ENCODE data around the gene ALX4. TPM values are rescaled to one million over a fixed set of nuclear protein-coding genes. Genes with fewer than 3 reads are reported as not detected.

The ALX4 gene
- total and polyA plus RNA-seq, 2 donors, result 0.05 to 0.14 TPM

DNA sequence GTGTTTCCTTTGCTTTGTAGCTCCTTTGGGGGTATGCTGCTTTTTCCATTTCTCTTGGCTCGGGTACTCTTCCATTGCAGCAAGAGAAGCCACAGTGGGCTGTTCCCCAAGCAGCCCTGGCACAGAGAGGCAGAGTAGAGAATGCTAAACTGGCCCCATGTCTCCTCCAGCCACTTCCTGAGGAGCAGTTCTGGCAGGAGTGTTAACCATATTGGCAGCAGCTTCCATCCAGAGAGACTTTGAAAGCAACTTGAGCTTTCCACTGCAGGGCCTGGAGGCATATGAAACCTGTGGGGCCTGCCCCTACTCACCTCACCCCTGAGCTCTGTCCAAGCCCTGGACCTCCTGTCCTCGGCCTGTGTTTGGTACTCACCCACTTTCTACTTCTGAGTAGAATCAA, 61.8 kb downstream of the ALX4 start:
- Histone ChIP-seq H3K36me3 (ENCODE audit: control insufficient read depth in 2 of 2, insufficient read depth in 2 of 2, low read length in 1 of 2) (peaks cover 0 to 4% of the 10 kb centered on the region in 2 donors), H3K9me3 (ENCODE audit: control insufficient read depth in 2 of 2, insufficient read depth in 1 of 2, low read length in 1 of 2) (no peaks in the 10 kb centered on the region), H3K27me3 (ENCODE audit: control insufficient read depth in 2 of 2, insufficient read depth in 1 of 2, low read length in 1 of 2) (no peaks in the 10 kb centered on the region), H3K4me1 (ENCODE audit: control insufficient read depth in 2 of 2, insufficient read depth in 2 of 2, low read length in 2 of 2) (no peaks in the 10 kb centered on the region), H3K27ac (ENCODE audit: low read depth in 1 of 2, low read length in 1 of 2) (no peak overlapping the region), H3K4me3 (ENCODE audit: low read length in 2 of 2) (no peak overlapping the region)
- no peak for DNase-seq (ENCODE audit: low read depth in 6 of 9, low spot score in 9 of 9)
- 97% methylated on average over 2 of the region's 2 CpGs for WGBS

DNA sequence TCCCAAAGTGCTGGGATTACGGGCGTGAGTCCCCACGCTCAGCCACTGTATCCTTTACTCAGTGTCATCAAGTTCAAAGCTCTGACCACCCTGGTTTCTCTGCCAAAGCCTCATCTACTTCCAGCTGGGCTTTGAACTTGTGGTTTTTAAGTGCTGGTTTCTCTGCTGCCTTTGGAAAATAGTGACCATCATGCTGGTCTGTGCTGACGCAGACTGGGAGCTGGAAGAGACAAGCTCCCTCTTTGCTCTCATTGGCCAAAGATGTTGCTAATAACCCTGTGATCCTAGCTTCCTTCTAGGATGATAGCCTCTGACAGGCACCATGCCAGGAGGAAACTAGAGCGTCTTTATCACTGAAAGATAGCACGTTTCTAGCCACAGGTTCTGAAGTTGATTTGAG, 62.4 kb downstream of the ALX4 start:
- Histone ChIP-seq H3K27ac (ENCODE audit: low read depth in 1 of 2, low read length in 1 of 2) (no peak overlapping the region), H3K36me3 (ENCODE audit: control insufficient read depth in 2 of 2, insufficient read depth in 2 of 2, low read length in 1 of 2) (peaks cover 0 to 4% of the 10 kb centered on the region in 2 donors), H3K4me3 (ENCODE audit: low read length in 2 of 2) (no peak overlapping the region), H3K9me3 (ENCODE audit: control insufficient read depth in 2 of 2, insufficient read depth in 1 of 2, low read length in 1 of 2) (no peaks in the 10 kb centered on the region), H3K4me1 (ENCODE audit: control insufficient read depth in 2 of 2, insufficient read depth in 2 of 2, low read length in 2 of 2) (no peaks in the 10 kb centered on the region), H3K27me3 (ENCODE audit: control insufficient read depth in 2 of 2, insufficient read depth in 1 of 2, low read length in 1 of 2) (no peaks in the 10 kb centered on the region)
- 81% methylated on average over 6 of the region's 6 CpGs for WGBS
- no peak for DNase-seq (ENCODE audit: low read depth in 6 of 9, low spot score in 9 of 9)

DNA sequence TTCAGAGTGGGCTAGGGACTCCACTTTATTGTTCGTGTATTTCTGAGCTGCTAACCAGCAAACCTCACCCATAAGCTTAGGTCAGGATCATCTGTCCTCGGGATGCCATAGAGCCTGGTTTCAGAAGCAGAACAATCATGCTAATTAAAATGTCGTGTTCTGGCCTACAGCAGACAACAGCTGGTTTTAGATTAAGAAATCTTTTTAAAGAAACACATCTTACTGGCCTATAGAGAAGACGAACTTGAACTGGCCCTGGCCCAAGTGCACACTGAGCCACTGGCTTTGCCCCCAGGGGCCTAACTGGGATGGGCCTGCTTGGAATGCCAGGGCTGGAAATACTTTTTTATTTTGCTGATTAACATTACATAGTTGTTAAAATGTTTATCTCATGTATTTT, 63.2 kb downstream of the ALX4 start:
- H3K27ac ChIP-seq (ENCODE audit: low read depth in 1 of 2, low read length in 1 of 2), result no peak overlapping the region
- no peak for DNase-seq (ENCODE audit: low read depth in 6 of 9, low spot score in 9 of 9)

DNA sequence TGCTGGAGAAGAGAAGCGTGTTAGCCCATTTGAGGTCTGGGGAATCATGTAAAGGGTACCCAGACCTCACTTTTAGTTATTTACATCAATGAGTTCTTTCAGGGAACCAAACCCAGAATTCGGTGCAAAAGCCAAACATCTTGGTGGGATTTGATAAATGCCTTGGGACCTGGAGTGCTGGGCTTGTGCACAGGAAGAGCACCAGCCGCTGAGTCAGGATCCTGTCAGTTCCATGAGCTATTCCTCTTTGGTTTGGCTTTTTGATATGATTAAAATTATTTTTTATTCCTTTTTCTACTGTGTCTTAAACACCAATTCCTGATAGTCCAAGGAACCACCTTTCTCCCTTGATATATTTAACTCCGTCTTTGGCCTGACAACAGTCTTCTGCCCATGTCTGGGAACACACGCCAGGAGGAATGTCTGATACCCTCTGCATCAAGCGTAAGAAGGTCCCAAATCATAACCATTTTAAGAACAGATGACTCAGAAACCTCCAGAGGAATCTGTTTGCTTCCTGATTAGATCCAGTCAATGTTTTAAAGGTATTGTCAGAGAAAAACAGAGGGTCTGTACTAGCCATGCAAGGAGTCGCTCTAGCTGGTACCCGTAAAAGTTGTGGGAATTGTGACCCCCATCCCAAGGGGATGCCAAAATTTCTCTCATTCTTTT, 65.2 kb downstream of the ALX4 start:
- no peak overlapping the region for H3K4me3 ChIP-seq (ENCODE audit: low read length in 2 of 2)
- no peaks in the 10 kb centered on the region for H3K27me3 ChIP-seq (ENCODE audit: control insufficient read depth in 2 of 2, insufficient read depth in 1 of 2, low read length in 1 of 2)
- no peak overlapping the region for H3K27ac ChIP-seq (ENCODE audit: low read depth in 1 of 2, low read length in 1 of 2)
- DNase-seq (ENCODE audit: low read depth in 6 of 9, low spot score in 9 of 9), result no peak
- no peaks in the 10 kb centered on the region for H3K9me3 ChIP-seq (ENCODE audit: control insufficient read depth in 2 of 2, insufficient read depth in 1 of 2, low read length in 1 of 2)
- no peaks in the 10 kb centered on the region for H3K4me1 ChIP-seq (ENCODE audit: control insufficient read depth in 2 of 2, insufficient read depth in 2 of 2, low read length in 2 of 2)
- WGBS, result 97% methylated on average over 8 of the region's 8 CpGs
- peaks cover 0 to 4% of the 10 kb centered on the region in 2 donors for H3K36me3 ChIP-seq (ENCODE audit: control insufficient read depth in 2 of 2, insufficient read depth in 2 of 2, low read length in 1 of 2)

More for the DNA sequence above, 63.2 kb downstream of the ALX4 start:
- Histone ChIP-seq H3K36me3 (ENCODE audit: control insufficient read depth in 2 of 2, insufficient read depth in 2 of 2, low read length in 1 of 2) (peaks cover 0 to 4% of the 10 kb centered on the region in 2 donors), H3K9me3 (ENCODE audit: control insufficient read depth in 2 of 2, insufficient read depth in 1 of 2, low read length in 1 of 2) (no peaks in the 10 kb centered on the region), H3K4me3 (ENCODE audit: low read length in 2 of 2) (no peak overlapping the region), H3K4me1 (ENCODE audit: control insufficient read depth in 2 of 2, insufficient read depth in 2 of 2, low read length in 2 of 2) (no peaks in the 10 kb centered on the region), H3K27me3 (ENCODE audit: control insufficient read depth in 2 of 2, insufficient read depth in 1 of 2, low read length in 1 of 2) (no peaks in the 10 kb centered on the region)
- 96% methylated on average over 4 of the region's 4 CpGs for WGBS

DNA sequence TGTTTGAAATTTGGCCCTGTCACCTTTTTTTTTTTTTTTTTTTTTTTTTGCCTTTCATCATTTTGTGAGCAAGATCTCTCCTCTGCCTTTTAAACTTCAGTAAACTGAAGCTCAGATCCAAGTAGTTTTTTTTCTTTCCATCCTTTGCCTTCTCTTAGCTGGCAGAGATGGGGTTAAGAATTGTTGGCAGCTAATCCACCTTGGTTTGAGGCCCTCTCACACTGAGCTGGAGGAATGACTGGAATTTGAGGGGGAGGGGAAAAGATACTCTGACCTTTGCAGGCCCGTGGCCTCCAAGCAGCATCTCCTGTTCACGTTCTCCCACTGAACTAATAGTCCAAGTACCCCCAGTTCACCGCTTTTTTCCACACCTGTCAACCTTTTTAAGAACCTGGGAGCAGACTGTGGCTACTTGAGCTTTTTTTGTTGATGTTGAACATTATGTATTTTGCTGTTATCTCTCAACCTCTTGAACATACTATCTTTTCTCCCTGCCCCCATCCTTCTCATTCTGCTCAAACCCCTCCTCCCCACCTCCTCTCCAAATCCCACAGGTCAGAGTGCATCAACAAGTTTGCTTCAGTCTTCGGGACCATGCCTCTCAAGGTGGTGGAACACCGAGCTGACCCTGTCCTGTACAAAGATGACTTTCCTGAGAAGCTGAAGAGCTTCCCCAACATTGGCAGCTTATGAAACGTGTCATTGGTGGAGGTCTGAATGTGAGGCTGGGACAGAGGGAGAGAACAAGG, 66.2 kb downstream of the ALX4 start:
- 95% methylated on average over 6 of the region's 6 CpGs for WGBS
- DNase-seq (ENCODE audit: low read depth in 6 of 9, low spot score in 9 of 9), result no peak
- H3K27ac ChIP-seq (ENCODE audit: low read depth in 1 of 2, low read length in 1 of 2), result no peak overlapping the region

DNA sequence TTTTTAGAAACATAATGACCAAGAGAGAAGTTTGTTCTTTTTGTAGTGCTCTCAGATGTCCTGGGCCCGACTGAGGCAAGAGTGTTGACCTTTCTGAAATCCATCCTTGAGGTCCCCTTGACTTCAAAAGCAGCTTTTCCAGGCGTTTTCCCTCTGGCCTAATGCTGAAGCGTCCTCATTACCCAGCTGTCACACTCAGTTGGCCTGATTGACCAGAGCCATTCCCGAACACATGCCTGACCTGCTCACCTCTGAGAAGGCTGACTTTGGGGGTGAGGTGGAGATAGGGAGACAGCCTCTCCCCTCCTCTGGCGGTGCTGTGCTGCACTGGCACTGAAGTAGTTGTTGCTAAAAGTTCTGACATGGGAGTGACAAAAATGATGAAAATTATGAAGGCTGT, 66.9 kb downstream of the ALX4 start:
- H3K27ac ChIP-seq (ENCODE audit: low read depth in 1 of 2, low read length in 1 of 2), result no peak overlapping the region
- no peaks in the 10 kb centered on the region for H3K27me3 ChIP-seq (ENCODE audit: control insufficient read depth in 2 of 2, insufficient read depth in 1 of 2, low read length in 1 of 2)
- H3K36me3 ChIP-seq (ENCODE audit: control insufficient read depth in 2 of 2, insufficient read depth in 2 of 2, low read length in 1 of 2), result peaks cover 0 to 4% of the 10 kb centered on the region in 2 donors
- no peaks in the 10 kb centered on the region for H3K9me3 ChIP-seq (ENCODE audit: control insufficient read depth in 2 of 2, insufficient read depth in 1 of 2, low read length in 1 of 2)
- 95% methylated on average over 5 of the region's 5 CpGs for WGBS
- DNase-seq (ENCODE audit: low read depth in 6 of 9, low spot score in 9 of 9), result no peak
- H3K4me1 ChIP-seq (ENCODE audit: control insufficient read depth in 2 of 2, insufficient read depth in 2 of 2, low read length in 2 of 2), result no peaks in the 10 kb centered on the region
- no peak overlapping the region for H3K4me3 ChIP-seq (ENCODE audit: low read length in 2 of 2)

More for the DNA sequence above, 66.2 kb downstream of the ALX4 start:
- Histone ChIP-seq H3K36me3 (ENCODE audit: control insufficient read depth in 2 of 2, insufficient read depth in 2 of 2, low read length in 1 of 2) (peaks cover 0 to 4% of the 10 kb centered on the region in 2 donors), H3K4me1 (ENCODE audit: control insufficient read depth in 2 of 2, insufficient read depth in 2 of 2, low read length in 2 of 2) (no peaks in the 10 kb centered on the region), H3K27me3 (ENCODE audit: control insufficient read depth in 2 of 2, insufficient read depth in 1 of 2, low read length in 1 of 2) (no peaks in the 10 kb centered on the region), H3K4me3 (ENCODE audit: low read length in 2 of 2) (no peak overlapping the region), H3K9me3 (ENCODE audit: control insufficient read depth in 2 of 2, insufficient read depth in 1 of 2, low read length in 1 of 2) (no peaks in the 10 kb centered on the region)

DNA sequence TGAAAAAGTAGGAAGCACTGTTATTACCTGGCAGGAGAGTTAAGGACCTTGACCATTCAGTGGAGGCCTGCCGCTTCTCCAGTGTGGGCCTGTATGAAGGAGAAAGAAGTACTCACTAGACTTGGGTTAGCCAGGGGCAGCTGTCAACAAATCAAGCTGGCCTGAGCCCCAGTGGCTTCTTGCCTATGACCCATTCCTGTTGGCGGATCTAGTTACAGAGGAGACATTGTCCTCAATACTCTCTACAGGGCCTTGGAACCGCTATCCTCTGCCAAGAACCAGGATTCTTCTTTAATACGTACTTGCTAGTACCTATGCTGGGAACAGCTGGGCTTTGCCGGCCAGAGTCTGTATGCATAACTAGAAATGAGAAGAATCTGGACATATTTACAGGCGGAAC, 68.1 kb downstream of the ALX4 start:
- 98% methylated on average over 6 of the region's 6 CpGs for WGBS
- no peaks in the 10 kb centered on the region for H3K27me3 ChIP-seq (ENCODE audit: control insufficient read depth in 2 of 2, insufficient read depth in 1 of 2, low read length in 1 of 2)
- H3K9me3 ChIP-seq (ENCODE audit: control insufficient read depth in 2 of 2, insufficient read depth in 1 of 2, low read length in 1 of 2), result no peaks in the 10 kb centered on the region
- no peak overlapping the region for H3K27ac ChIP-seq (ENCODE audit: low read depth in 1 of 2, low read length in 1 of 2)
- no peak overlapping the region for H3K4me3 ChIP-seq (ENCODE audit: low read length in 2 of 2)
- no peak for DNase-seq (ENCODE audit: low read depth in 6 of 9, low spot score in 9 of 9)
- H3K4me1 ChIP-seq (ENCODE audit: control insufficient read depth in 2 of 2, insufficient read depth in 2 of 2, low read length in 2 of 2), result no peaks in the 10 kb centered on the region
- H3K36me3 ChIP-seq (ENCODE audit: control insufficient read depth in 2 of 2, insufficient read depth in 2 of 2, low read length in 1 of 2), result peaks cover 0 to 4% of the 10 kb centered on the region in 2 donors

DNA sequence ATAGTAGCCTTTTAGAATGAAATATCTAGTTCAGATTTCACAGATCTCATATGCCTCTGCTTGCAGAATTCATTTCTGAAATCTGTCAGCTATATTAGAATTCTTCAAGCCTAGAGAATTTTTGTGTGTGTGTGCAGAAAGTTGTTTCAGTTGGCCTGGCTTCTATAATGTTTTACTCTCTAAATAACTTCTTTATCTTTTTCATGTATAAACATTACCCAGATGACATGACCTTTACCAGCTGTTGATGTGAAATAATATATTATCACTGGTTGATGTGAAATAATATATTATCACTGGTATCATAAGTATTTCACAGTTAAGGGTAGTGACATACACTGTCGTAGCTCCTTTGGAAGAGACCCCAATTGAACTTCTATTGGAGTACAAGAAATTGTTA, 72.8 kb downstream of the ALX4 start:
- 89% methylated on average over 1 of the region's 1 CpG for WGBS
- no peaks in the 10 kb centered on the region for H3K27me3 ChIP-seq (ENCODE audit: control insufficient read depth in 2 of 2, insufficient read depth in 1 of 2, low read length in 1 of 2)
- H3K4me1 ChIP-seq (ENCODE audit: control insufficient read depth in 2 of 2, insufficient read depth in 2 of 2, low read length in 2 of 2), result no peaks in the 10 kb centered on the region
- H3K27ac ChIP-seq (ENCODE audit: low read depth in 1 of 2, low read length in 1 of 2), result no peak overlapping the region
- H3K36me3 ChIP-seq (ENCODE audit: control insufficient read depth in 2 of 2, insufficient read depth in 2 of 2, low read length in 1 of 2), result peaks cover 3 to 8% of the 10 kb centered on the region in 2 donors
- H3K4me3 ChIP-seq (ENCODE audit: low read length in 2 of 2), result no peak overlapping the region
- no peak for DNase-seq (ENCODE audit: low read depth in 6 of 9, low spot score in 9 of 9)
- no peaks in the 10 kb centered on the region for H3K9me3 ChIP-seq (ENCODE audit: control insufficient read depth in 2 of 2, insufficient read depth in 1 of 2, low read length in 1 of 2)

DNA sequence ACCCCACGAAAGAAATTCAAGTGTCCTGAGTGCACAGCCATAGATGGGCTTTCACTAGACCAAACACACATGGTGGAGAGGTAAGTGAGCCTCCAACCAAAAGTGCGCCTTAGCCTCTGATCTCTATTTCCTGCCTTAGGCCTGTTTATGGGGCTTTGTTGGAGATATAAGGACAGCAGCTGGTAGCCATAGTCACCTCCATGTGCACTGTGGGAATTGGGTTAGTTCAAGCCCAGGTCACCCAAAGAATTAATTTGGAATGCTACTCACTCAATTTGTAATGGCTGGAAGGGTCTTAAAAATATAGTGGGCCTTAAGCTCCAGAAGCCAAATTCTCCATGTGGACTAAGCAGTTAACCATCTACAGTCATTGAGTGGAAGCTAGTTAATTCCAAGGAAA, 73.6 kb downstream of the ALX4 start:
- no peak overlapping the region for H3K27ac ChIP-seq (ENCODE audit: low read depth in 1 of 2, low read length in 1 of 2)
- DNase-seq (ENCODE audit: low read depth in 6 of 9, low spot score in 9 of 9), result no peak
- WGBS, result 98% methylated on average over 2 of the region's 2 CpGs
- peaks cover 3 to 8% of the 10 kb centered on the region in 2 donors for H3K36me3 ChIP-seq (ENCODE audit: control insufficient read depth in 2 of 2, insufficient read depth in 2 of 2, low read length in 1 of 2)
- no peaks in the 10 kb centered on the region for H3K9me3 ChIP-seq (ENCODE audit: control insufficient read depth in 2 of 2, insufficient read depth in 1 of 2, low read length in 1 of 2)
- no peaks in the 10 kb centered on the region for H3K27me3 ChIP-seq (ENCODE audit: control insufficient read depth in 2 of 2, insufficient read depth in 1 of 2, low read length in 1 of 2)
- no peak overlapping the region for H3K4me3 ChIP-seq (ENCODE audit: low read length in 2 of 2)
- no peaks in the 10 kb centered on the region for H3K4me1 ChIP-seq (ENCODE audit: control insufficient read depth in 2 of 2, insufficient read depth in 2 of 2, low read length in 2 of 2)
